GM19240 (cell line): Measurements from ENCODE around the gene FAM135A.
"Not testable (repeated sequence)": the region's sequence is repeated elsewhere in the genome, so short reads cannot be mapped to it uniquely, and the experiment has no call there.

Source experiments
- DNase-seq: peaks from one replicate; pipeline ENCODE4 v3.0.0; 2011; ENCODE audit warnings: low spot score; ENCODE audit not compliant: insufficient read length

Gene FAM135A

GRCh38 chr6:70396163-70396562, 17.1 kb upstream of the FAM135A start:
- DNase-seq: no peak

GRCh38 chr6:70396796-70397729, 16.2 kb upstream of the FAM135A start:
- DNase-seq: no peak

GRCh38 chr6:70398783-70399728, 14.3 kb upstream of the FAM135A start:
- DNase-seq: no peak

- DNase-seq: no peak
Observed at GRCh38 chr6:70404658-70405057, 8.7 kb upstream of the FAM135A start.

GRCh38 chr6:70409216-70409615, 4.1 kb upstream of the FAM135A start:
- no peak for DNase-seq

- DNase-seq: no peak
Observed at GRCh38 chr6:70411542-70412251, 1.6 kb upstream of the FAM135A start.

GRCh38 chr6:70412252-70413113, 825 bp upstream of the FAM135A start:
- DNase-seq: no peak

GRCh38 chr6:70413992-70414494, 735 bp downstream of the FAM135A start:
- no peak for DNase-seq

GRCh38 chr6:70414813-70415212, 1.5 kb downstream of the FAM135A start:
- no peak for DNase-seq

GRCh38 chr6:70415247-70415646, 1.9 kb downstream of the FAM135A start:
- no peak for DNase-seq

- no peak for DNase-seq
Observed at GRCh38 chr6:70415660-70416059, 2.4 kb downstream of the FAM135A start.

- no peak for DNase-seq
Observed at GRCh38 chr6:70421509-70421908, 8.2 kb downstream of the FAM135A start.

GRCh38 chr6:70423189-70424134, 10.2 kb downstream of the FAM135A start:
- DNase-seq: no peak

GRCh38 chr6:70424291-70424690, 11.0 kb downstream of the FAM135A start:
- no peak for DNase-seq

GRCh38 chr6:70436320-70436719, 23.0 kb downstream of the FAM135A start:
- DNase-seq: no peak

- no peak for DNase-seq
Observed at GRCh38 chr6:70445001-70445400, 31.7 kb downstream of the FAM135A start.

GRCh38 chr6:70447343-70448070, 34.2 kb downstream of the FAM135A start:
- DNase-seq: not testable (repeated sequence)

- DNase-seq: not testable (repeated sequence)
Observed at GRCh38 chr6:70453899-70454298, 40.6 kb downstream of the FAM135A start.
